ACC112 (cell line): ENCODE measurements around the gene DNM3.

ENCODE experiments used
- H2AFZ ChIP-seq: fragments of 200-600 bp; sonication (generic); one replicate; pipeline ENCODE4 v1.6.0; 2017; ENCODE audit warnings: antibody characterized with exemption, low read length; ENCODE audit not compliant: unreplicated experiment
- H3K27ac ChIP-seq: fragments of 200-600 bp; sonication (generic); 2 replicates; pipeline ENCODE4 v1.5.1; 2014; ENCODE audit warnings: low read depth, mild to moderate bottlenecking, antibody characterized with exemption, low read length, moderate library complexity
- H3K27me3 ChIP-seq: fragments of 200-600 bp; sonication (generic); 2 replicates; pipeline ENCODE4 v1.6.1; 2014; ENCODE audit warnings: mild to moderate bottlenecking, antibody characterized with exemption, low read length, moderate library complexity, mixed read lengths; ENCODE audit not compliant: insufficient read depth
- H3K36me3 ChIP-seq: fragments of 200-600 bp; sonication (generic); 2 replicates; pipeline ENCODE4 v1.6.1; 2016; ENCODE audit warnings: mild to moderate bottlenecking, antibody characterized with exemption, low read length, moderate library complexity, mixed read lengths; ENCODE audit not compliant: insufficient read depth
- H3K4me1 ChIP-seq: fragments of 200-600 bp; sonication (generic); one replicate; pipeline ENCODE4 v1.6.1; 2016; ENCODE audit warnings: low read length, mixed read lengths; ENCODE audit not compliant: insufficient read depth, unreplicated experiment, control insufficient read depth
- H3K4me3 ChIP-seq: fragments of 200-600 bp; sonication (generic); 2 replicates; pipeline ENCODE4 v1.5.1; 2014; ENCODE audit warnings: mild to moderate bottlenecking, low read depth, low read length
- H3K79me2 ChIP-seq: fragments of 200-600 bp; sonication (generic); one replicate; pipeline ENCODE4 v1.6.0; 2016; ENCODE audit warnings: low read length; ENCODE audit not compliant: control insufficient read depth, unreplicated experiment, insufficient read depth

DNM3 gene

DNA sequence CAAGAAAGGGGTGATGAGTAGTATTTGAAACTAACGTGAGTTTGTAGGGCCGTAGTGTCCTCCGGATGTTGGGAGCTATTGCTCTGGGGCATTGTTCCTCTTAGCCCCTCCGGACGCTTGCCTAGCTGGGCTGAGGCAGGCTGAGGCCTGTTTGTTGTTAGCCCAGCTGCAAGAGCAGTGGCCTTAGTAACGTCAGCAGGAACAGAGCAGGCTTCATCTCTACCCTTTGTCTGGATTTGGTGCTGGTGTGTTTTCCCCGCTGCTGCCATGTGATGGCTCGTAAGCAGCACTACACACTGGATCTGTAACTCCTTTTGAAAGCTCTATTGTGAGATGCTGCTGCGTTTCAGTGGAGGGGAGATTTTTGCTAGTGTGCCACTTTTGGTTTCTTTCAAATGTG is 57.6 kb downstream of the DNM3 start:
- H3K27ac ChIP-seq = no peak overlapping the region
- H3K36me3 ChIP-seq = no peaks in the 10 kb centered on the region
- H2AFZ ChIP-seq = peak overlapping the region; percentile 41
- H3K27me3 ChIP-seq = no peaks in the 10 kb centered on the region
- no peak overlapping the region for H3K4me3 ChIP-seq
- H3K79me2 ChIP-seq = no peaks in the 10 kb centered on the region
- H3K4me1 ChIP-seq = no peaks in the 10 kb centered on the region

DNA sequence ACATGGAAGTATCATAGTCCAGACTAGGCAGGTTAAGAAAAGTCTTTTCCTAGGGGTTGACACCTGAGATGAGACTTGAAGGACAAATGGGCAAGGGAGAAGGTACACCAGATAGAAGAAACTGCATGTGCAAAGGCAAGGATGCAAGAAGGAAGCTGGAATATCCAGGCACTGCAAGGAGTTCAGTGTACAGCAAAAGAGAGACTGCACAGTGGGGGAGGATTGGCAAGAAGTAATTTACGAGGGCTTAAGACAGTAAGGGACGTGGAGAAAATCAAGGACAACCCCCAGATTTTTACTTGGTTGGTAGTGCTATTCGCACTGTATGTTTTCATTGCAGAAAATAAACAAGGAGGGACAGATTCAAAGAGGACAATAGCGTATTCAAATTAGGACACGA is 58.5 kb downstream of the DNM3 start:
- Histone ChIP-seq H3K27ac (no peak overlapping the region), H3K4me1 (no peaks in the 10 kb centered on the region), H3K27me3 (no peaks in the 10 kb centered on the region), H3K4me3 (no peak overlapping the region), H2AFZ (no peak overlapping the region), H3K36me3 (no peaks in the 10 kb centered on the region), H3K79me2 (no peaks in the 10 kb centered on the region)

DNA sequence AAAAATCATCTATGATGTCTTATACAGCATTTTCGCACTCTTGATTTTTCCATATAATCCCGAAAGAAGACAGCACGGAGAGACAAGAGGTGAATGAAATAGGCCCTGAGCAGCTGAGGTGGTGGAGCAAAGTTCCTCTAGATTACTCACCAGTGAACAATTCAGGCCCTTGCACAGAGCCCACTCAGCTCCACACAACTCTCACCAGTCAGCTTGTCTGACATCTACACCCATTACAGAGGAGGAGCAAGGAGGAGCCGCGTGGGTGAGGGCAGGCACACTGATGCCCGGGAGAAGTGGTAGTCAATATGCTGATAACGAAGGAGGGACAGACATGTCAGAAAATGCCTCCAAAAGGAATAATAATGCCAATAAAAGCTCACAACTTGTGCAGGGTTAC is 59.9 kb downstream of the DNM3 start:
- Histone ChIP-seq H3K27ac (no peak overlapping the region), H3K36me3 (no peaks in the 10 kb centered on the region), H3K4me3 (no peak overlapping the region), H3K79me2 (no peaks in the 10 kb centered on the region), H3K27me3 (no peaks in the 10 kb centered on the region), H2AFZ (no peak overlapping the region), H3K4me1 (no peaks in the 10 kb centered on the region)

DNA sequence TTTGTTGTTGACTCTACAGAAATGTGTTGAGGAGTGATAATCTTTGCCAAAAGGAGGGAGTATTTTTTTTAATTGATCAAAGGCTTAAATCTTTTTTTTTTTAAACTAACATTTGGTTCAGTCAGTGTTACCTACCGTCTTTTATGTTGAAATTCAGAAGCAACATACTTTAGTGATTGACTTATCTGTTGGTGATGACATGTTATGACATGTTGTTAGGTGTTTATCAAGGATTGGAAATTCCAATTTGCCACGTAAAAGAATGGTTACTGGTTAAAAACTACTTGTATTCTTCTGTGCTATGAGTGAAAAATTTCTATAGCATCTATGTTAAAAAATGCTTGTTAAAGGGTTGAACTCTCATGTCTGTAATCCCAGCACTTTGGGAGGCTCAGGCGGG is 61.2 kb downstream of the DNM3 start:
- Histone ChIP-seq H3K36me3 (no peaks in the 10 kb centered on the region), H2AFZ (peak overlapping the region; percentile 97), H3K27me3 (no peaks in the 10 kb centered on the region), H3K27ac (no peak overlapping the region), H3K79me2 (no peaks in the 10 kb centered on the region), H3K4me3 (peak overlapping the region; percentile 55), H3K4me1 (no peaks in the 10 kb centered on the region)

DNA sequence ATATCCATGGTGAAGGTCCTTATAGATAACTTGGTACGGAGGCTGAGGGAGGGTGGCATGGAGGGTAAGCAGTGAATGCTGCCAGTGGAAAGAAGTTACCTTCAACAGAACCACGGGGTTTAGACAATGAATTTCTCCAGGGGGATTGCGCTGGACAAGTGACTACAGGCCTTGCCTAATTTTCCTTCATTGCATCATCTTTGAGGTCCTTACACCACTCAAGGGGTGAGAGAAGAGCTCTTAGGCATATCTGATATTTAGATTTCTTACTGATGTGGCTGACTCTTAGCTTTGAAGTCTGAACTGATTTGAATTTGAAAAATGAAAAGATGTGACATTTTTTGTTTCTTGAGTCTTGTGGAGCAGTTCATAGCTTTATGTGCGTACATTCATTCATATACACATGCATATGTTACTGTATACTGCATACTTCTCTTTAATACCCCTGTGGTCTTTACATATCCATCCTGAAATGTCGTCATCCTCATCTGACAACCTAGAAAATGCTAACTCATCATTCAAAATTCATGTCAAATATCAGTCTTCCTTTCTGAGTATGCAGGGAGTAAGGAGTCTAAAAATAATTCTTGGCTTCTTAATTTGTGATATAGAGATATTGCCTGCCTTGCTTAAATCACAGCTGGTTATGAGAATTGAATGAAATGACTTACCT is 63.6 kb downstream of the DNM3 start:
- Histone ChIP-seq H3K4me3 (no peak overlapping the region), H3K79me2 (no peaks in the 10 kb centered on the region), H3K4me1 (no peaks in the 10 kb centered on the region), H3K36me3 (no peaks in the 10 kb centered on the region), H2AFZ (no peak overlapping the region), H3K27ac (no peak overlapping the region), H3K27me3 (0 out of 2 replicates have a peak, but pooled peaks cover 3% of the 10 kb centered on the region)

DNA sequence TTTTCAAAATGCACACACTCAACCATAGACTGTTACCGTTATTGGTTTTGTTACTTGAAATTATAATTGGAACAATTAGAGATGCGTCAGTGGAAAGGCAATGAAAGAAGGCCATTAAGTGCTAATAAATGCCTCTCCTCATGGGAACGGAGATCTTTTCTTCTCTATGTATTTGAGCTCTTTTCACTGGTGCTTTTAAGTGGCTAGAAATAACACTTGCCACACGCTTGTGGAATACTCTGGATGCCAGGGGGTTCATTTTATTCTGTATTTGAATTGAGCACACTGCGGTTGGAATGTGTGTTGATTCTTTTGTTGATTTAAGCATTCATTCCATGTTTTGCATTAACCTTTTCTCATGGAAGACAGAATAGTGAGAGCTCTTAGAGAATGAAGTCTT is 68.4 kb downstream of the DNM3 start:
- peaks cover 14% of the 10 kb centered on the region; the same call in 1 of the 2 replicates for H3K27me3 ChIP-seq
- no peaks in the 10 kb centered on the region for H3K4me1 ChIP-seq
- H2AFZ ChIP-seq = no peak overlapping the region
- no peak overlapping the region for H3K27ac ChIP-seq
- no peaks in the 10 kb centered on the region for H3K36me3 ChIP-seq
- no peak overlapping the region for H3K4me3 ChIP-seq
- no peaks in the 10 kb centered on the region for H3K79me2 ChIP-seq

DNA sequence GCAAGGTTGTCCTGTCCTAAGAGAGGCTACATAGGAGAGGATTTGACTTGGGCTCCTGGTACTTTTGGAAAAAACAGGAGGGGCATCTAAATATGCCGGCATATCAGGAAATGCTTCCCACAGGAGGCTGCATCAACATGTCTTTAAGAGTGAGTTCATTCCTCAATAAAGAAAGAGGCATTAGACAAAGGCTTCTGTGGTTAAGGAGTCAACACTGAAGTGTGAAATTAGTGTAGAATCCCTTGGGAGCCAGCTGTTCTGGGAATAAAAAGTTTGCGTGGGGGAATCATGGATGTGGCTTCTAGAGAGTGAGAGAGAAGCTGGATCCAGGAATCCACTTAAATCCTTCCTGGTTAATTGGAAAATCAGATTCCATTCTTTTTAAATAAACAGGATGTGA is 69.5 kb downstream of the DNM3 start:
- Histone ChIP-seq H2AFZ (no peak overlapping the region), H3K27ac (no peak overlapping the region), H3K4me3 (no peak overlapping the region), H3K27me3 (peaks cover 16% of the 10 kb centered on the region; the same call in 1 of the 2 replicates), H3K79me2 (no peaks in the 10 kb centered on the region), H3K4me1 (no peaks in the 10 kb centered on the region), H3K36me3 (no peaks in the 10 kb centered on the region)

DNA sequence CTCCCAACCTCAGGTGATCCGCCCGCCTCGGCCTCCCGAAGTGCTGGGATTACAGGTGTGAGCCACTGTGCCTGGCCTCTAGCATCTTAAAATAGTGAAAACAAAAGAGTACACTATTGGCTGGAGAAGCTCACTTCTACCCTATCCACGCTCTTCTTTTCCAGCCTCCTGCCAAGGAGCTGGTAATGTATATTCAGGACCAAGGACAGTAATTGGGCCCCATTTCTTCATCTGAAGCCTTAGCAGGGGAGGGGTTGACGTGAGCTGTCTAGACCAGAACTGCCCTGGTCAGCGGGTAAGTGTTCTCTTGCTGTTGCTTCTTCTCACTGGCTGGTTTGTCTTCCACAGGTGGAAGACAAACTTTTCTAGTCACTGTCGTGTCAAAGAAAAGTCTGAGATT is 70.2 kb downstream of the DNM3 start:
- Histone ChIP-seq H3K4me3 (no peak overlapping the region), H3K79me2 (no peaks in the 10 kb centered on the region), H3K27ac (no peak overlapping the region), H3K27me3 (peaks cover 19% of the 10 kb centered on the region), H3K4me1 (no peaks in the 10 kb centered on the region), H2AFZ (no peak overlapping the region), H3K36me3 (no peaks in the 10 kb centered on the region)

DNA sequence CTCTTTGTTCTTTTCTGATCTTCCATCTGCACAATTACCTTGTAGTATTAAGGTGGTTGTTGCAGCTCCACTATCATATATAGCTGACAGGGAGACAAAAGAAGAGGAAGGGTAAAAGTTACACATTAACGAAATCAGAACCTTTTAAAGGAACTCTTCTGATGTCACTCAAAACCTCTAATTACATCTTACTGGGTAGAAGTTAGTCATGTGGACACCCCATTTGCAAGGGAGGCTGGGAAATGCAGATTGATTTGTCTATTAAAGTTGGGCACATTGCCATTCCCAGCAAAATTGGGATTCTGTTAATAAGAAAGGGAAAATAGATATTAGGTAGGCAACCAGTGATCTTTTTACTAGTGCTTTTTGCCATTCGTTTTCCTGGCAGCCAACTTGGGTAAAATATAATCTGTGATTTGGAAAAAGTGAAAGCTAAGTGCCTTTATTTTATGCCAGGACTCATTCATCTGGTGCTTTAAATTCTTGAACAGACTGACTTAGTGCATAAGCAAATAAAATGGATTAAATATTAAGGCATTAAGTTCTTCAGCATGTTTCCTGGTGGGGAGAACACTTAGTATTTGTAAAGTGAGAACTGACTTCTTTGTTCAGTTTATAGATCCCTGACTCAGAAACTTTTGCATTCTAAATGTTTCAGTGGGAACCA is 71.3 kb downstream of the DNM3 start:
- Histone ChIP-seq H2AFZ (no peak overlapping the region), H3K4me3 (no peak overlapping the region), H3K36me3 (no peaks in the 10 kb centered on the region), H3K27me3 (peaks cover 29% of the 10 kb centered on the region), H3K27ac (no peak overlapping the region), H3K79me2 (no peaks in the 10 kb centered on the region), H3K4me1 (no peaks in the 10 kb centered on the region)

DNA sequence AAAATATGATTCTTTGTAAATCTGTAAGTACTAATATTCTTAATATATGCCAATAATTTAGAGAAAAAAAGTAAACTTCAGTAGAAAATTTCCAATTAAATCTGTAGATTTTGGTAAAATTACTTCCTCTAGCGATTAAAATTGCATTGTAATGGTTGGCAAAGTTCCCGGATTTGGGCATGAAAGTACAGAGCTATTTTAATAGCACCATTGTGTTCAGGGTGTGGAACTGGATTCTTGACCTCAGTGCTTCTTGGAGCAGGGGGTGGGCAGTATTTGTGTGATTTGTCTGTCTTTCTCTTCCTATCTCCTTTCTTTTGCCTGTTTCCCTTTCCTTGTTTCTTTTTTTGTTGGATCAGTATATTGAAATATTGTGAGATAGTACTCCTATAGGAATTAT is 72.1 kb downstream of the DNM3 start:
- no peaks in the 10 kb centered on the region for H3K4me1 ChIP-seq
- no peak overlapping the region for H2AFZ ChIP-seq
- H3K27me3 ChIP-seq = peaks cover 29% of the 10 kb centered on the region
- H3K79me2 ChIP-seq = no peaks in the 10 kb centered on the region
- H3K4me3 ChIP-seq = no peak overlapping the region
- H3K36me3 ChIP-seq = no peaks in the 10 kb centered on the region
- no peak overlapping the region for H3K27ac ChIP-seq

DNA sequence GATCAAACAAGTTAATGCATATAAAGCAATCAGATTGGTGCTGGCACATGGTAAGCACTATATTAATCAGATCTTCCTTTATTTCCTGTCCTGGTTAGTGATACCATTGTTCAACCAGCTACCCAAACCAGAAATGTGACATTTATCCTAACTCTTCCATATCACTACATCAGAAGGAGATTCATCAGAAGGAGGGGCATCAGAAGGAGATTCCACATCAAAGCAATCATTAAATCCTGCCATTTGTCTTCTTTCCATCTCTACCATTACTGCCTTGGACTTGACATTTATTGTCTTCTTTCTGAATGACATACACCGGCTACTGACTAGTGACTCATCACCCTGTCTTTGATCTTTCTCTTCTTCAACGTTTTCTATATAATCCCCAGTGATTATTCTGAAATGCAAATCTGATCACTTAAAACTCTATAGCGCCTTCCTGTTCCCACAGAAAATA is 75.0 kb downstream of the DNM3 start:
- Histone ChIP-seq H3K27me3 (peaks cover 15% of the 10 kb centered on the region), H3K27ac (no peak overlapping the region), H2AFZ (no peak overlapping the region), H3K4me3 (no peak overlapping the region), H3K36me3 (no peaks in the 10 kb centered on the region), H3K79me2 (no peaks in the 10 kb centered on the region), H3K4me1 (no peaks in the 10 kb centered on the region)
